GM23338 (cell line): ENCODE measurements around the gene PPM1H. TPM values are rescaled to one million over a fixed set of nuclear protein-coding genes. Genes with fewer than 3 reads are reported as not detected.

ENCODE experiments used
- ATAC-seq: fragments of 200-7000 bp; cut with Tn5 transposase; 3 replicates; pipeline ENCODE4 v1.9.1; 2020
- DNase-seq: peaks from one replicate; pipeline ENCODE4 v3.0.0-alpha.2; 2015; ENCODE audit warnings: low spot score
- H2AFZ ChIP-seq: fragments of 200-600 bp; sonication (generic); 2 replicates; pipeline ENCODE4 v1.8.0; 2016; ENCODE audit warnings: antibody characterized with exemption, mild to moderate bottlenecking, moderate library complexity
- H3F3A ChIP-seq: fragments of 200-600 bp; sonication (generic); replicated peaks from 2 replicates; pipeline ENCODE4 v1.8.0; 2017; ENCODE audit warnings: antibody characterized with exemption, mixed run types, low read depth
- H3K27ac ChIP-seq: fragments of 200-600 bp; sonication (generic); 2 replicates; pipeline ENCODE4 v1.6.1; 2016; ENCODE audit warnings: low read depth
- H3K27me3 ChIP-seq: fragments of 200-600 bp; sonication (generic); 2 replicates; pipeline ENCODE4 v1.8.0; 2016; ENCODE audit warnings: mild to moderate bottlenecking, mixed run types, moderate library complexity; ENCODE audit not compliant: insufficient read depth
- H3K36me3 ChIP-seq: fragments of 200-600 bp; sonication (generic); 2 replicates; pipeline ENCODE4 v1.8.0; 2016; ENCODE audit warnings: mild to moderate bottlenecking; ENCODE audit not compliant: insufficient read depth
- H3K4me1 ChIP-seq: fragments of 200-600 bp; sonication (generic); 2 replicates; pipeline ENCODE4 v1.8.0; 2016; ENCODE audit warnings: mild to moderate bottlenecking, moderate library complexity; ENCODE audit not compliant: insufficient read depth
- H3K4me2 ChIP-seq: fragments of 200-600 bp; sonication (generic); 2 replicates; pipeline ENCODE4 v1.7.1; 2017; ENCODE audit warnings: mixed run types
- H3K4me3 ChIP-seq: fragments of 200-600 bp; sonication (generic); 2 replicates; pipeline ENCODE4 v1.6.1; 2016; ENCODE audit warnings: mixed run types
- H3K79me2 ChIP-seq: fragments of 200-600 bp; sonication (generic); replicated peaks from 2 replicates; pipeline ENCODE4 v1.8.0; 2017; ENCODE audit warnings: mild to moderate bottlenecking; ENCODE audit not compliant: insufficient read depth
- H3K9me2 ChIP-seq: fragments of 200-600 bp; sonication (generic); 2 replicates; pipeline ENCODE4 v1.8.0; 2017; ENCODE audit not compliant: insufficient read depth
- H4K20me1 ChIP-seq: fragments of 200-600 bp; sonication (generic); replicated peaks from 2 replicates; pipeline ENCODE4 v1.8.0; 2017; ENCODE audit warnings: mild to moderate bottlenecking; ENCODE audit not compliant: insufficient read depth
- H3K27ac Mint-ChIP-seq: 2 replicates; pipeline ENCODE4 v1.8.0; 2020; ENCODE audit warnings: inconsistent platforms, mild to moderate bottlenecking, moderate library complexity, mixed read lengths
- H3K27me3 Mint-ChIP-seq: 3 replicates; pipeline ENCODE4 v1.8.0; 2022; ENCODE audit warnings: low read depth, mild to moderate bottlenecking, moderate library complexity, mixed read lengths, inconsistent platforms; ENCODE audit not compliant: insufficient read depth, poor library complexity
- H3K36me3 Mint-ChIP-seq: 3 replicates; pipeline ENCODE4 v1.8.0; 2021; ENCODE audit warnings: low read depth, mild to moderate bottlenecking, inconsistent platforms, moderate library complexity, mixed read lengths
- H3K4me1 Mint-ChIP-seq: 3 replicates; pipeline ENCODE4 v1.8.0; 2020; ENCODE audit warnings: mild to moderate bottlenecking, inconsistent platforms, mixed read lengths
- H3K4me3 Mint-ChIP-seq: 3 replicates; pipeline ENCODE4 v1.8.0; 2021; ENCODE audit warnings: moderate library complexity, mild to moderate bottlenecking, inconsistent platforms, mixed read lengths
- H3K9me3 Mint-ChIP-seq: 3 replicates; pipeline ENCODE4 v1.8.0; 2020; ENCODE audit warnings: moderate library complexity, mild to moderate bottlenecking, inconsistent platforms, mixed read lengths
- CREB1 ChIP-seq: fragments of 250-450 bp; sonication (Bioruptor Pico); IDR thresholded peaks from 2 replicates; pipeline ENCODE4 v1.5.0; 2020; ENCODE audit warnings: low read depth, mild to moderate bottlenecking, moderate library complexity
- CTCF ChIP-seq, 2 experiments: fragments of 200-600 bp in 1 of 2; sonication (generic) in 1 of 2; conservative IDR thresholded peaks; 2 replicates each; pipeline versions ENCODE4 v1.5.1 to v1.6.1; 2016 to 2017; ENCODE audit warnings: antibody characterized with exemption in 2 of 2, low read depth in 2 of 2, mild to moderate bottlenecking in 2 of 2, moderate library complexity in 1 of 2
- ETS1 ChIP-seq: IDR thresholded peaks from 2 replicates; pipeline ENCODE4 v1.6.1; 2016; ENCODE audit warnings: antibody characterized with exemption
- EZH2 ChIP-seq: fragments of 200-600 bp; sonication (generic); IDR thresholded peaks from one replicate; pipeline ENCODE4 v1.8.0; 2017; ENCODE audit warnings: antibody characterized with exemption, mild to moderate bottlenecking, low read depth; ENCODE audit not compliant: unreplicated experiment
- EZH2phosphoT487 ChIP-seq: fragments of 200-600 bp; sonication (generic); IDR thresholded peaks from one replicate; pipeline ENCODE4 v1.8.1; 2018; ENCODE audit warnings: antibody characterized with exemption; ENCODE audit not compliant: unreplicated experiment
- JUNB ChIP-seq: IDR thresholded peaks from one replicate; pipeline ENCODE4 v1.6.1; 2016; ENCODE audit warnings: antibody characterized with exemption; ENCODE audit not compliant: unreplicated experiment
- NANOG ChIP-seq: IDR thresholded peaks from 2 replicates; pipeline ENCODE4 v1.6.1; 2016; ENCODE audit warnings: antibody characterized with exemption, borderline replicate concordance
- POLR2AphosphoS5 ChIP-seq: IDR thresholded peaks from 2 replicates; pipeline ENCODE4 v1.6.1; 2016; ENCODE audit warnings: antibody characterized with exemption, low read depth
- REST ChIP-seq: IDR thresholded peaks from one replicate; pipeline ENCODE4 v1.6.1; 2018; ENCODE audit warnings: antibody characterized with exemption; ENCODE audit not compliant: unreplicated experiment
- STAT1 ChIP-seq: IDR thresholded peaks from one replicate; pipeline ENCODE4 v1.6.1; 2016; ENCODE audit warnings: antibody characterized with exemption; ENCODE audit not compliant: unreplicated experiment
- ZNF114 ChIP-seq: fragments of 250-450 bp; sonication (Bioruptor Pico); IDR thresholded peaks from 2 replicates; pipeline ENCODE4 v1.5.0; 2020; ENCODE audit warnings: mild to moderate bottlenecking, moderate library complexity
- ZNF331 ChIP-seq: fragments of 250-450 bp; sonication (Bioruptor Pico); IDR thresholded peaks from 2 replicates; pipeline ENCODE4 v1.5.0; 2020; ENCODE audit warnings: low read depth, mild to moderate bottlenecking, moderate library complexity
- ZNF462 ChIP-seq: fragments of 250-450 bp; sonication (Bioruptor Pico); IDR thresholded peaks from 2 replicates; pipeline ENCODE4 v1.5.0; 2020; ENCODE audit warnings: mild to moderate bottlenecking, moderate library complexity
- polyA plus RNA-seq: library from polyadenylated mRNA; unstranded; fragments of >200 nt; fragmentation: Nextera tagmentation; extraction: Ambion mirVana; gene quantifications from 2 replicates; pipeline ENCODE4 v1.2.1, GENCODE V29; 2016
- total RNA-seq: library from RNA; depleted of rRNA; stranded (reverse); fragments of >200 nt; shearing (Covaris generic); gene quantifications from 2 replicates; pipeline ENCODE4 v1.2.3, GENCODE V29; 2014

The PPM1H gene
- total and polyA plus RNA-seq, 2 experiments from 2014 or later, result 11.4 to 41.2 TPM

- Histone ChIP-seq H3K9me2 (peaks cover 4% of the 10 kb centered on the region; the same call in 1 of the 2 replicates), H3K4me1 (0 out of 2 replicates have a peak, but pooled peaks cover 6% of the 10 kb centered on the region), H4K20me1 (peaks cover 12% of the 10 kb centered on the region), H2AFZ (no peak overlapping the region), H3K4me3 (no peak overlapping the region), H3K4me2 (no peak overlapping the region), H3K27ac (no peak overlapping the region), H3K36me3 (no peaks in the 10 kb centered on the region), H3K27me3 (no peaks in the 10 kb centered on the region), H3F3A (no peaks in the 10 kb centered on the region), H3K79me2 (peaks cover 37% of the 10 kb centered on the region; the same call in 1 of the 2 replicates)
- DNase-seq, result no peak
- Mint-ChIP-seq H3K4me1 (peaks cover 11% of the 10 kb centered on the region), H3K4me3 (no peak overlapping the region), H3K27me3 (peaks cover 4% of the 10 kb centered on the region), H3K36me3 (peaks cover 33% of the 10 kb centered on the region), H3K27ac (no peak overlapping the region), H3K9me3 (no peaks in the 10 kb centered on the region; the same call in 2 of the 3 replicates)
- TF ChIP-seq JUNB (no peak), EZH2phosphoT487 (no peak), CREB1 (no peak), ZNF462 (CRISPR knock-in tag) (no peak), STAT1 (no peak), ZNF114 (no peak), ZNF331 (CRISPR knock-in tag) (no peak), POLR2AphosphoS5 (no peak), EZH2 (no peak), NANOG (no peak), CTCF (conservative IDR thresholded peaks at IDR 0.05; ENCODE audit: low read depth in 2 of 2) (no peak), ETS1 (no peak), REST (no peak)
- ATAC-seq, result no peak
Observed at GRCh38 chr12:62878211-62878610, 56.7 kb downstream of the PPM1H start.
